Left lung (tissue), 10 donors: ENCODE data around the gene CORO6. TPM values are rescaled to one million over a fixed set of nuclear protein-coding genes. Genes with fewer than 3 reads are reported as not detected.

Experiments
- ATAC-seq: fragments of 200-7000 bp; cut with Tn5 transposase; one replicate; pipeline ENCODE4 v1.9.1; 2020; ENCODE audit warnings: moderate library complexity
- DNase-seq, 4 donors: peaks; one replicate each; pipeline ENCODE4 v3.0.0-alpha.2; 2013 to 2020
- H3K27ac ChIP-seq, 2 donors: fragments of 200-600 bp; sonication (generic) in 1 of 2; one replicate each; pipeline versions ENCODE4 v1.5.0 to v1.8.0; 2020 to 2021
- H3K27me3 ChIP-seq, 2 donors: fragments of 200-600 bp; sonication (generic) in 1 of 2; one replicate each; pipeline versions ENCODE4 v1.5.0 to v1.8.0; 2020 to 2021
- H3K36me3 ChIP-seq, 2 donors: fragments of 200-600 bp; sonication (generic) in 1 of 2; one replicate each; pipeline versions ENCODE4 v1.5.0 to v1.8.0; 2020 to 2021
- H3K4me1 ChIP-seq, 2 donors: fragments of 200-600 bp; one replicate each; pipeline ENCODE4 v1.8.0; 2021
- H3K4me3 ChIP-seq, 2 donors: fragments of 200-600 bp; sonication (generic) in 1 of 2; one replicate each; pipeline versions ENCODE4 v1.5.0 to v1.8.0; 2020 to 2021; ENCODE audit warnings: mild to moderate bottlenecking in 1 of 2
- H3K9me3 ChIP-seq, 2 donors: fragments of 200-600 bp; sonication (generic) in 1 of 2; one replicate each; pipeline versions ENCODE4 v1.5.0 to v1.8.0; 2020 to 2021
- CTCF ChIP-seq, 2 donors: fragments of 200-600 bp; sonication (generic) in 1 of 2; IDR thresholded peaks; one replicate each; pipeline versions ENCODE4 v1.5.0 to v1.8.0; 2021; ENCODE audit warnings: antibody characterized with exemption in 2 of 2
- intact Hi-C, 2 donors: fragments of 100-400 bp; cut with DNase I; formaldehyde crosslinking; loops; one replicate each; pipeline versions ENCODE4 v1.11.2 to v1.14.2; 2022
- polyA plus RNA-seq, 6 donors: library from polyadenylated mRNA; unstranded; fragments of 120-200 nt; gene quantifications; one replicate each; pipeline ENCODE4 v1.2.1, GENCODE V29; 2013; ENCODE audit not compliant: insufficient read length in 6 of 6
- total RNA-seq, 2 donors: library from RNA; stranded (reverse); fragmentation: NEBNext Ultra II Directional; extraction: Animal tissue kit (Norgen Biotek cat#: 25700); gene quantifications; one replicate each; pipeline ENCODE4 v1.2.1, GENCODE V29; 2021
- donor health status: DM: no; HTN: yes; CAD: no.
- donor health status: DM: no; HTN: no; CAD: no.

The CORO6 gene
- total and polyA plus RNA-seq, 8 donors: 3.8 to 6.9 (median 4.2) TPM

- H3K27me3 ChIP-seq: peaks cover 0 to 3% of the 10 kb centered on the region in 2 donors
- DNase-seq: no peak
- peaks cover 0 to 52% of the 10 kb centered on the region in 2 donors for H3K36me3 ChIP-seq
- peaks cover 0 to 7% of the 10 kb centered on the region in 2 donors for H3K4me1 ChIP-seq
- intact Hi-C loops: no loop called here
- no peaks in the 10 kb centered on the region for H3K9me3 ChIP-seq
- H3K27ac ChIP-seq: no peak overlapping the region
- no peak for ATAC-seq
- no peak overlapping the region for H3K4me3 ChIP-seq
- TF ChIP-seq CTCF (IDR thresholded peaks at IDR 0.05): no peak
These were observed 5.2 kb upstream of the CORO6 start for GRCh38 chr17:29627951-29628350.

DNA sequence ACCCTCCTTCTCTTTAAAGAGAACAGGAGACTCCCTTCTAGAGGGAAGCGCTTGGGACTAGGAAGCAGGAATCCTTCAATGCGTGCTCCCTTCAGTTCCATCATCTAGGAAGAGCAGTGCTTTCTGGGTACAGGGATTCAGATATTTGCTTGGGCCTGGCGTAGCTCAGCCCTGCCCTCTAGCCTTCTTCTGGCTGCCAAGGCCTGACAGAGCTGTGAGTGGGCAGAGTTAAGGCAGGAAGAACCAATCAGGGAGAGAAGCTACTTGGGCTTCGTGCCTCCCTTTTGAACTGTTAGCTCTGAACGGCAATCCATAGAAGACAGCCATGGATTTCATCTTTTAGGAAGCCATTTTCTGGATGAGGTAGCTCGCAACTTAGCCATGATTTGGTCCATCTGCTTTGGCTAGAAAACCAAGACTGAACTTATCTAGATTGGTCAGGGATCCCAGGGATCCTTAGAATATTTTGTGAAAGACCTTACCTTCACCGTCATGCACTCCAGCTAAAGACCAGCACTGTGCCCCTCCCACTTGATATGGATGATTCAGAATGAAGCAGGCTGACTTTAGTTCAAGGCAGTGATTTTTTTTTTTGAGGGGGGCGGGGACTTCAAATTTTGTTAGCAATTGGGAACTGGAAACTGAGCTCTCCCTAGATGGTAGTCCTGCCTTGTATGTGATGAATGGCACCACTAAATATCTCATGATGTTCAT is 2.5 kb upstream of the CORO6 start:
- no peak overlapping the region for H3K4me3 ChIP-seq
- TF ChIP-seq CTCF (IDR thresholded peaks at IDR 0.05): no peak
- ATAC-seq: no peak

DNA sequence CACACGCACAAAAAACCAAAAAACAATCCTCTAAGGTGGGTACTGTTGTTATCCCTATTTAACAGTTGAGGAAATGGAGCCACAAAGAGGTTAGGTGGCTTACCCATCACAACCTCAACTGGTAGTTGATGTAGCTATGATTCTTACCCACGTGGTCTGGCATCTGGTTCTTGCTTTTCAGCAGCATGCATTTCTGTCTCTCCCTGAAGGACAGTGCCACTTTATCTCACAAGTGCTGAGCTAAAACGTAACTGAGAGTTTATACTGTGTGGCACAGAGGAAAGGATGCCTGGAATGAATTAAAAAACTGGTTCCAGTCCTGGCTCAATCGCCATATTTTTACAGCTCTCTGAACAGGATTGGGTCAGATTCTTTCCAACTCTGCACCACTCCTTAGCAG is 1.9 kb upstream of the CORO6 start:
- H3K9me3 ChIP-seq: no peaks in the 10 kb centered on the region
- no peak overlapping the region for H3K4me3 ChIP-seq
- TF ChIP-seq CTCF (IDR thresholded peaks at IDR 0.05): no peak
- peaks cover 0 to 19% of the 10 kb centered on the region in 2 donors for H3K4me1 ChIP-seq
- intact Hi-C loops: no loop called here
- no peak for ATAC-seq
- no peak overlapping the region for H3K27ac ChIP-seq
- H3K27me3 ChIP-seq: peaks cover 0 to 15% of the 10 kb centered on the region in 2 donors
- no peak for DNase-seq
- H3K36me3 ChIP-seq: peaks cover 0 to 19% of the 10 kb centered on the region in 2 donors

More for the DNA sequence above, 2.5 kb upstream of the CORO6 start:
- DNase-seq: no peak
- Histone ChIP-seq H3K4me1 (peaks cover 0 to 19% of the 10 kb centered on the region in 2 donors), H3K27ac (no peak overlapping the region), H3K27me3 (peaks cover 0 to 15% of the 10 kb centered on the region in 2 donors), H3K36me3 (peaks cover 0 to 25% of the 10 kb centered on the region in 2 donors), H3K9me3 (no peaks in the 10 kb centered on the region)
- intact Hi-C loops: no loop called here

DNA sequence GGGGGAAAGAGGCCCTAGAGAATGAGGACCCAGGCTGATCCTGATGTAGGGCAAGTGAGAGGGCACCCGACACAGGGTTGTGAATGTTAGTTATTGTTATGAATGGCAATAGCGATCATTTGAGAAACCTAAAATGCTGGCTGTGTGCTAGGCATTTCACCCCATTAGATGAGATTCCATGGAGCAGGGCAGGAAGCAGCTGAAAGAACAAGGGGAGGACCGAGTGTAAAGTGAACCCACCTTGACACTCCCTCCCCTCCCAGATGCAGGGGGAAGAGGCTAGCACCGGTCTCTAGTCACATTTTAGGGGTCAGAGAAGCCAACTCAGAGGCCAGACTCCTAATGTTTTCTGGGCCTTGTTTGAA is 553 bp upstream of the CORO6 start:
- peaks cover 0 to 8% of the 10 kb centered on the region in 2 donors for H3K36me3 ChIP-seq
- H3K4me1 ChIP-seq: peaks cover 0 to 21% of the 10 kb centered on the region in 2 donors
- H3K4me3 ChIP-seq: peak overlapping the region; percentile 52 to 53
- DNase-seq (no peak), ATAC-seq (no peak)
- TF ChIP-seq CTCF (IDR thresholded peaks at IDR 0.05): no peak
- intact Hi-C loops: no loop called here
- H3K9me3 ChIP-seq: no peaks in the 10 kb centered on the region
- H3K27me3 ChIP-seq: peaks cover 0 to 28% of the 10 kb centered on the region in 2 donors
- no peak overlapping the region for H3K27ac ChIP-seq

DNA sequence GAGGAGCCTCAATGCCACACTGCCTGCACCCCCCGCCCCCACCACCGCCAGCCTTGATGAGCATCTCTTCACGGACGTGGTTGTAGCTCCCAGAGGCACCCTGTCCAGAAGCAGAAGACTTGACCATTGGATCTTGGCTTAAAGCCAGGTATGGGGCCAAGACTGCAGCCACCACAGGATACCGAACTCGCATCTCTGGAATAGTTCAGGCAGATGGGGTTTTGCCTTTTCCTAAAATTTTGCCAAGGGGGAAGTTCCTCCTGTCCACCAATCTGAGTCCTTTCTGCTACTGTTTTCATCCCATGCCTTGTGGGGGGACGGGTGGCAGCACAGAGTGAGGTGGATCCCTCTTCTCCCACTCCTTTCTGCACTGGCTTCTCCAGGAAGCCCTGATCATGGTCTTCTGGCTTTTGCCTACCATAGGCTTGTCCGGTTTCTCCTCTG is 939 bp downstream of the CORO6 start:
- peaks cover 0 to 42% of the 10 kb centered on the region in 2 donors for H3K27me3 ChIP-seq
- TF ChIP-seq CTCF (IDR thresholded peaks at IDR 0.05): no peak
- intact Hi-C loops: no loop called here
- H3K27ac ChIP-seq: no peak overlapping the region
- peak overlapping the region in 1 of 2 donors; percentile 53 for H3K4me3 ChIP-seq
- no peaks in the 10 kb centered on the region for H3K9me3 ChIP-seq
- peaks cover 12 to 35% of the 10 kb centered on the region in 2 donors for H3K4me1 ChIP-seq
- ATAC-seq (no peak), DNase-seq (peak in 1 of 4 donors; percentile 25)
- H3K36me3 ChIP-seq: peaks cover 0 to 8% of the 10 kb centered on the region in 2 donors
